HepG2 (cell line): ENCODE measurements around the gene CD86. TPM values are rescaled to one million over a fixed set of nuclear protein-coding genes. Genes with fewer than 3 reads are reported as not detected.

Source experiments
- ATAC-seq: fragments of 200-7000 bp; cut with Tn5 transposase; 3 replicates; pipeline ENCODE4 v1.9.1; 2020; ENCODE audit warnings: mild to moderate bottlenecking, moderate library complexity
- BruUV-seq: library from RNA; stranded (reverse); fragments of 400-500 nt; replicated peaks from 2 replicates; lab custom pipeline; 2021; lab: Mats Ljungman, UMichigan
- CTCF ChIA-PET: fragments of 300-600 bp; formaldehyde crosslinking; extraction: SDS; loops from one replicate; lab custom pipeline; 2021; ENCODE audit warnings: low total read pairs, inconsistent platforms, low intra/inter-chr PET ratio; lab: Yijun Ruan, JAX
- POLR2A ChIA-PET: fragments of 350-600 bp; sonication (Branson Sonifier 250); formaldehyde crosslinking; loops from one replicate; lab custom pipeline; 2020; ENCODE audit warnings: antibody characterized with exemption, inconsistent platforms; lab: Yijun Ruan, JAX
- DNase-seq: peaks from one replicate; pipeline ENCODE4 v3.0.0-alpha.2; 2015; ENCODE audit warnings: low spot score
- FAIRE-seq: peaks from 3 replicates; lab custom pipeline; 2011; peaks lifted over from hg19 to GRCh38; lab: Jason Lieb, UNC
- H2AFZ ChIP-seq: one replicate; pipeline ENCODE4 v1.6.1; 2011; ENCODE audit warnings: low read length, inconsistent platforms
- H3K27ac ChIP-seq: fragments of 300-600 bp; 3 replicates; pipeline ENCODE4 v1.8.0; 2011; ENCODE audit warnings: mixed run types, mild to moderate bottlenecking, mixed read lengths, low read length, inconsistent platforms; ENCODE audit not compliant: insufficient read depth; ENCODE audit errors: extremely low read length
- H3K27me3 ChIP-seq, 2 experiments: fragments of 200-600 bp in 1 of 2; 2 replicates in 1 of 2; 3 replicates in 1 of 2; pipeline versions ENCODE4 v1.6.0 to v1.8.0; 2011; ENCODE audit warnings: low read length in 2 of 2, mild to moderate bottlenecking in 2 of 2, moderate library complexity in 2 of 2, inconsistent platforms in 1 of 2; ENCODE audit not compliant: insufficient read depth in 2 of 2, control insufficient read depth in 1 of 2
- H3K36me3 ChIP-seq, 2 experiments: fragments of 200-600 bp in 1 of 2; replicated peaks in 1 of 2; 2 replicates in 1 of 2; 3 replicates in 1 of 2; pipeline versions ENCODE4 v1.5.1 to v1.8.0; 2011; ENCODE audit warnings: low read length in 2 of 2, inconsistent platforms in 1 of 2; ENCODE audit not compliant: insufficient read depth in 2 of 2, control insufficient read depth in 1 of 2
- H3K4me1 ChIP-seq: 2 replicates; pipeline ENCODE4 v1.5.1; 2012; ENCODE audit warnings: low read length, inconsistent platforms; ENCODE audit not compliant: insufficient read depth
- H3K4me2 ChIP-seq: 2 replicates; pipeline ENCODE4 v1.6.0; 2011; ENCODE audit warnings: low read depth, low read length, inconsistent platforms
- H3K4me3 ChIP-seq, 3 experiments: fragments of 200-600 bp in 1 of 3; sonication (generic), shearing (Covaris generic) in 1 of 3; replicated peaks in 1 of 3; 2 replicates each; pipeline ENCODE4 v1.5.1; 2011 to 2016; ENCODE audit warnings: low read length in 3 of 3, inconsistent platforms in 2 of 3, low read depth in 2 of 3, mild to moderate bottlenecking in 2 of 3, control low read depth in 1 of 3, mixed read lengths in 1 of 3; ENCODE audit not compliant: insufficient read depth in 1 of 3
- H3K79me2 ChIP-seq: one replicate; pipeline ENCODE4 v1.6.1; 2011; ENCODE audit warnings: low read length, inconsistent platforms; ENCODE audit not compliant: insufficient read depth
- H3K9ac ChIP-seq: 2 replicates; pipeline ENCODE4 v1.6.0; 2011; ENCODE audit warnings: mild to moderate bottlenecking, low read depth, low read length, inconsistent platforms; ENCODE audit not compliant: insufficient read depth
- H3K9me3 ChIP-seq: 2 replicates; pipeline ENCODE4 v1.5.1; 2012; ENCODE audit warnings: mild to moderate bottlenecking, low read length
- H4K20me1 ChIP-seq: 2 replicates; pipeline ENCODE4 v1.6.0; 2011; ENCODE audit warnings: inconsistent platforms, mild to moderate bottlenecking, low read length, moderate library complexity; ENCODE audit not compliant: insufficient read depth
- BHLHE40 ChIP-seq: IDR thresholded peaks from 2 replicates; pipeline ENCODE4 v1.6.1; 2011; ENCODE audit warnings: low read length, improper control_type of control experiment
- FOXM1 ChIP-seq: sonication (generic); formaldehyde crosslinking; IDR thresholded peaks from 2 replicates; pipeline ENCODE4 v1.5.0; 2020; ENCODE audit warnings: missing genetic modification reagents
- GATA4 ChIP-seq: sonication (generic); IDR thresholded peaks from 2 replicates; pipeline ENCODE4 v1.6.1; 2016; ENCODE audit warnings: antibody characterized with exemption, low read depth, borderline replicate concordance
- LRRFIP1 ChIP-seq: sonication (generic); formaldehyde crosslinking; conservative IDR thresholded peaks from 2 replicates; pipeline ENCODE4 v1.4.0; 2020; ENCODE audit warnings: missing genetic modification reagents
- MIER2 ChIP-seq: IDR thresholded peaks from 2 replicates; pipeline ENCODE4 v1.6.1; 2016; ENCODE audit warnings: missing biosample characterization, missing genetic modification reagents
- SOX6 ChIP-seq, 2 experiments: fragments of 450-650 bp in 1 of 2; sonication (generic) in 1 of 2; formaldehyde crosslinking in 1 of 2; IDR thresholded peaks; 2 replicates each; pipeline versions ENCODE4 v1.4.0 to v1.6.1; 2017 to 2020; ENCODE audit warnings: antibody characterized with exemption in 1 of 2, mild to moderate bottlenecking in 1 of 2, missing genetic modification reagents in 1 of 2
- ZNF343 ChIP-seq: sonication (generic); formaldehyde crosslinking; IDR thresholded peaks from 2 replicates; pipeline ENCODE4 v1.4.0; 2020; ENCODE audit warnings: mild to moderate bottlenecking, missing genetic modification reagents
- ZNF746 ChIP-seq: sonication (generic); formaldehyde crosslinking; IDR thresholded peaks from 2 replicates; pipeline ENCODE4 v1.8.0; 2022; ENCODE audit warnings: mild to moderate bottlenecking, missing genetic modification reagents
- ZSCAN31 ChIP-seq: sonication (generic); formaldehyde crosslinking; IDR thresholded peaks from 2 replicates; pipeline ENCODE4 v1.5.0; 2020; ENCODE audit warnings: low read depth, mild to moderate bottlenecking, missing genetic modification reagents
- WGBS: methylation state at CpG from one replicate; pipeline ENCODE4 v1.1.6; 2017; ENCODE audit warnings: low lambda C conversion rate; 5-methylcytosine and 5-hydroxymethylcytosine counted together
- in situ Hi-C: cut with HindIII; loops from 2 replicates; pipeline ENCODE4 v1.10.0; 2017; ENCODE audit warnings: low pct_unique_long_range_greater_than_20kb; ENCODE audit not compliant: extremely low pct_ligation_motif_present
- intact Hi-C: fragments of 100-400 bp; cut with micrococcal nuclease; formaldehyde crosslinking; loops from one replicate; pipeline ENCODE4 v1.10.0; 2022; ENCODE audit not compliant: unreplicated experiment
- polyA plus RNA-seq, 8 experiments: library from polyadenylated mRNA; depleted of rRNA in 3 of 8; stranded (reverse) in 7 of 8; unstranded in 1 of 8; fragments of >200 nt; fragmentation: Illumina TruSeq in 4 of 8; extraction: Trizol in 4 of 8; gene quantifications; 2 replicates each; pipeline versions ENCODE4 v1.2.1 to v1.2.3, GENCODE V29; 2011 to 2016; ENCODE audit warnings: low read depth in 4 of 8, missing spikeins in 1 of 8, mixed read lengths in 1 of 8; ENCODE audit not compliant: insufficient read depth in 1 of 8
- total RNA-seq, 5 experiments: library from RNA; depleted of rRNA; stranded (reverse); fragments of >200 nt; fragmentation: Illumina TruSeq; extraction: Trizol; gene quantifications; 2 replicates each; pipeline ENCODE4 v1.2.3, GENCODE V29; 2016; ENCODE audit warnings: low read depth in 1 of 5
- TF ChIP-seq, protein P1 (sequence below): sonication (generic); formaldehyde crosslinking; IDR thresholded peaks from 2 replicates; pipeline ENCODE4 v1.4.0; 2020; ENCODE audit warnings: missing genetic modification reagents
- TF ChIP-seq, protein P2 (sequence below): sonication (generic); formaldehyde crosslinking; IDR thresholded peaks from 2 replicates; pipeline ENCODE4 v1.4.0; 2020; ENCODE audit warnings: missing genetic modification reagents, borderline replicate concordance

CD86 gene
- total and polyA plus RNA-seq, 2 of the 13 experiments (the other 11 are each of a cell fraction or from before 2014, with no cell fraction given), result not detected

DNA sequence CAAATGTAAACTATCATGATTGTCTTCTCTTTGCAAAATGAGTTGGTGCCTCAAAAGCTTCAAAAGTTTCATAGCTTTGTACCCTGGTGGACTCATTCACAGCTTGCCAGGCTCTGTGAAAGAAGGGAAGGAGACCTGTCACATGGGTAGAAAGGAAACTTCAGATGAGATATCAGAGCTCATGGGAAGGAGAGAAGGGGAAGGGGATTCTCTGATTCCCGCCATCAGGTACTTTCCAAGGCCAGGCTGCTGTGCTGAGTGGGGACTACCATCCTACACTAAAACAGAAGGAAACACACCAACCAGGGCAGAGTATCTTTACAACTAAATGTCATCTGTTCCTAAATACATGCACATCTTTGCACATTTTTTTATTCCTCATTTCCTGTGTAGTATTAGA, 42.3 kb upstream of the CD86 start:
- no peak overlapping the region for H3K4me3 ChIP-seq
- 15% methylated on average over 1 of the region's 1 CpG for WGBS
- FAIRE-seq (no peak), ATAC-seq (no peak), DNase-seq (no peak)
- intact Hi-C loops, result no loop called here
- H3K27ac ChIP-seq, result no peak overlapping the region
- no peaks in the 10 kb centered on the region for H3K36me3 ChIP-seq
- H3K4me1 ChIP-seq, result no peaks in the 10 kb centered on the region
- H3K9ac ChIP-seq, result no peak overlapping the region
- H4K20me1 ChIP-seq, result no peaks in the 10 kb centered on the region
- TF ChIP-seq, protein P1, sequence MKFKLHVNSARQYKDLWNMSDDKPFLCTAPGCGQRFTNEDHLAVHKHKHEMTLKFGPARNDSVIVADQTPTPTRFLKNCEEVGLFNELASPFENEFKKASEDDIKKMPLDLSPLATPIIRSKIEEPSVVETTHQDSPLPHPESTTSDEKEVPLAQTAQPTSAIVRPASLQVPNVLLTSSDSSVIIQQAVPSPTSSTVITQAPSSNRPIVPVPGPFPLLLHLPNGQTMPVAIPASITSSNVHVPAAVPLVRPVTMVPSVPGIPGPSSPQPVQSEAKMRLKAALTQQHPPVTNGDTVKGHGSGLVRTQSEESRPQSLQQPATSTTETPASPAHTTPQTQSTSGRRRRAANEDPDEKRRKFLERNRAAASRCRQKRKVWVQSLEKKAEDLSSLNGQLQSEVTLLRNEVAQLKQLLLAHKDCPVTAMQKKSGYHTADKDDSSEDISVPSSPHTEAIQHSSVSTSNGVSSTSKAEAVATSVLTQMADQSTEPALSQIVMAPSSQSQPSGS, result no peak
- no peak for TF ChIP-seq ZNF746
- TF ChIP-seq MIER2 (CRISPR knock-in tag), result no peak
- no peak for TF ChIP-seq ZSCAN31 (CRISPR knock-in tag)
- TF ChIP-seq ZNF343, result no peak
- TF ChIP-seq, protein P2, sequence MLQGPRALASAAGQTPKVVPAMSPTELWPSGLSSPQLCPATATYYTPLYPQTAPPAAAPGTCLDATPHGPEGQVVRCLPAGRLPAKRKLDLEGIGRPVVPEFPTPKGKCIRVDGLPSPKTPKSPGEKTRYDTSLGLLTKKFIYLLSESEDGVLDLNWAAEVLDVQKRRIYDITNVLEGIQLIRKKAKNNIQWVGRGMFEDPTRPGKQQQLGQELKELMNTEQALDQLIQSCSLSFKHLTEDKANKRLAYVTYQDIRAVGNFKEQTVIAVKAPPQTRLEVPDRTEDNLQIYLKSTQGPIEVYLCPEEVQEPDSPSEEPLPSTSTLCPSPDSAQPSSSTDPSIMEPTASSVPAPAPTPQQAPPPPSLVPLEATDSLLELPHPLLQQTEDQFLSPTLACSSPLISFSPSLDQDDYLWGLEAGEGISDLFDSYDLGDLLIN (CRISPR knock-in tag), result no peak
- no peak for TF ChIP-seq GATA4
- no peak for TF ChIP-seq BHLHE40
- no peak for TF ChIP-seq FOXM1 (CRISPR knock-in tag)
- TF ChIP-seq LRRFIP1 (CRISPR knock-in tag), result no peak
- TF ChIP-seq SOX6 (IDR thresholded peaks at IDR 0.05), result no peak
- no peak for TF ChIP-seq SOX6 (CRISPR knock-in tag; IDR thresholded peaks at IDR 0.05)
- TF ChIP-seq, all 625 proteins: peak for 0
- Histone ChIP-seq H2AFZ (no peak overlapping the region), H3K27me3 (peaks cover 0 to 8% of the 10 kb centered on the region in 2 experiments; a peak in 1 of 5 replicates), H3K4me2 (no peak overlapping the region), H3K9me3 (no peaks in the 10 kb centered on the region), H3K79me2 (no peaks in the 10 kb centered on the region)
- CTCF ChIA-PET, result no interaction called here
- BruUV-seq, result no TSS peak
- in situ Hi-C loops, result no loop called here
- POLR2A ChIA-PET, result no interaction called here
